ENCODE results near the gene ANKDD1B.

GRCh38 chr5:75662061-75662460, 50.8 kb downstream of the ANKDD1B start:
- TF ChIP-seq POLR2AphosphoS5 (IDR thresholded peaks at IDR 0.05) (no peak), CTCF (IDR thresholded peaks at IDR 0.05) (no peak)
